Bone marrow (tissue), 2 donors: ENCODE results near the gene PBOV1.

Experiments used
- DNase-seq, 2 donors: peaks; one replicate each; lab custom pipeline; 2025; lab: John Stamatoyannopoulos, UW

PBOV1 gene

DNA sequence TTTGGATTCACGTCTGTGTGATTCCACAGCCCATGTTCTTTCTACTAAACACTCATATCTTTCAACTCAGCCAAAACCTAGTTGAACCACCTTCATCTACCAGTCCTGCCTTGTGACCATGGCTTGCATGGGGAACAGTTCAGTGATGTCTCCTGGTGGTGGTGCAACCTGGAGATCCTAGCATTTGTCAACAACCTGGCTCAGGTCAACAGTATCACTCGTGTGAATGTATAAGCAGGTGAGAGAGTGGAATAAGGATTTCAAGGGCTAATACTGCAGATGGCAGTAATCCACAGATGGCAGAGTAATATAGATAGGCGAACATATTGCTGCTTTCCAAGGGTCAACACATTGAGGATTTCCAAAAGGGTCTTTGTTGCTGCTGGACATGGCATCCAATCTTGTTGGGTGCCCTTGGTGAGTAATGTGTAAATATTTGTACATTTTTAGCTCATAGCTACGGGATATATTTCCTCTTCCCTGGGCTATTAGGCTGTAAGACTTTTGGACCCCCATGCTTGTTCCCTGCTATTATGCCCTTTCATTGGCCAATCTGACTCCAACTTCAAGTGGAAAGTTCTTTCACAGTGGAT lies 13.4 kb downstream of the PBOV1 start:
- DNase-seq: no peak

DNA sequence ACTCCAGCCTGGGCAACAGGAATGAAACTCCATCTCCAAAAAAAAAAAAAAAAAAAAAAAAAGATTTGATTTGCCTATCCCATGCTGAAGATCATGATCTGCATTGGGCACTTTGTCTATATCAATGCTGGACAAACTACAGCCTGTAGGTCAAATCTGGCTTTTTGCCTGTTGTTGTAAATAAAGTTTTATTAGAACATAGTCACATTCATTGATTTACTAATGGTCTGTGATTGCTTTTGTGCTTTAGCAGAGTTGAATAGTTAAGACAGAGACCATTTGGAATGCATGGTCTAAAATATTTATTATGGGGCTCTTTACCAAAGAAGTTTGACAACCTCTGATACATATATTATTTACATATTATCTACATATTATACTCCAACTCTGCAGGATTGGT lies 14.0 kb downstream of the PBOV1 start:
- no peak for DNase-seq

DNA sequence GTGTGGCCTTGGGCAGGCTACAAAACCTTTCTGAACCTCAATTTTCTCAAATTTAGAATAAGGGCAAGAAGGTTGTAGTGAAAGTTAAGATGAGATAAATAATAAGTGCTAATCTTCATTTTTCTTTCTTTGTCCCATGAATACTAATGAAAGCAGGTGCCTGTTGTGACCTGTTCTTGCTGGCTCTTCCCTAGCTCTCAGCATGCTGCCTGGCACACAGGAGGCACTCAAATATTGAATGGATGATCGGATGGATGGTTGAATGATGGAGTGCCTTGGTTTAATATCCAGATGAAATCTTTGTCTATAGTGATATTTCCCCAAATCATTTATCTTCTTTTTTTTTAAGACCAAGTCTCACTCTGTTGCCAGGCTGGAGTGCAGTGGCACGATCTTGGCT lies 15.0 kb downstream of the PBOV1 start:
- no peak for DNase-seq

- no peak for DNase-seq
Observed at GRCh38 chr6:138201836-138202235, 16.5 kb downstream of the PBOV1 start.

DNA sequence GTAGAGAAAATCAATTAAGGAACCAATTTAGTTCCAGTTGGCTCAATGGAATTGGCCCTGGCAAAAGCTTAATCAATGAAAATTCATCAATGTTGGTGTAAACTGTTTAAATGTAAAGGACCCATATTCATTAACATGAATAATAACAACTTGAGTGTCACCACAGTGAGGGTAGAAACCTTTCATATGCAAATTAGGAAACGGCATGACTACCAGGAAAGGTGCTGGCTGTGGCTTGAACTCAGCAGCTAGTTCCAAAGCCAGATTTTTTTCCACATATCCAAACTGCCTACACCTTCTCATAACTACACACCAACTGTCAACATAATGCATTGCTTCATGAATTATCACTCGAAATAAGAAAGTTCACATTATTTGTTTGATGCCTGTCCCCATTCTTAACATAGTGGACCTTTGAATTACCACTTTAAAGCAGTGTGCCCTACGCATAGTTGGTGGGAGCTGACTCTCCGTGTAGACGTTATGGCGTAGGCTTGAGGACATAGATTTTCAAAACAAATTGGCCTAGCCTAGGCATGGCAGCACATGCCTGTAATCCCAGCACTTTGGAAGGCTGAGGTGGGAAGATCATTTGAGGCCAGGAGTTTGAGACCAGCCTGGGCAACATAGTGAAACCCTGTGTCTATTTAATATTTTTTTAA lies 19.7 kb downstream of the PBOV1 start:
- DNase-seq: no peak

- no peak for DNase-seq
Observed at GRCh38 chr6:138197570-138197969, 20.7 kb downstream of the PBOV1 start.

- no peak for DNase-seq
Observed at GRCh38 chr6:138196122-138196738, 22.1 kb downstream of the PBOV1 start.

DNA sequence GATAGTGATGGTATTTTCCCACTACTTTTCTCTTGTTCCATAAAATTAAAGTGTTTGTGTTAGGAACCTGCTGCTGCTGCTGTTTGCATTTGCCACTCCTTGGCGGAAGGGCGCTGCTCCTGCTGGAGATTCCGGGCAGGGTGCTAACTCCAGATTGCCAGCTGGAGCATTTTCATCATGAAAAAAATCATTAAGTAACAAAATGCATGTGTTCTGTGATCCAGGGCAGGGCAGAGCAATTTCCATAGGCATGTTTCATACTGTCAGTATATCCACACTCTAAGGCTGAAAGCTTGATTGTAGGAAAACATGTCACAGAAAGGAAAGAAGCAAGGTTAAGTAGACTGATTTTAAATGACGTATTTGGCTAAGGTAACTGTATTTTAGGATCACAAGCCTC lies 24.0 kb downstream of the PBOV1 start:
- DNase-seq: no peak

GRCh38 chr6:138188278-138188941 lies 29.9 kb downstream of the PBOV1 start:
- DNase-seq: no peak

DNA sequence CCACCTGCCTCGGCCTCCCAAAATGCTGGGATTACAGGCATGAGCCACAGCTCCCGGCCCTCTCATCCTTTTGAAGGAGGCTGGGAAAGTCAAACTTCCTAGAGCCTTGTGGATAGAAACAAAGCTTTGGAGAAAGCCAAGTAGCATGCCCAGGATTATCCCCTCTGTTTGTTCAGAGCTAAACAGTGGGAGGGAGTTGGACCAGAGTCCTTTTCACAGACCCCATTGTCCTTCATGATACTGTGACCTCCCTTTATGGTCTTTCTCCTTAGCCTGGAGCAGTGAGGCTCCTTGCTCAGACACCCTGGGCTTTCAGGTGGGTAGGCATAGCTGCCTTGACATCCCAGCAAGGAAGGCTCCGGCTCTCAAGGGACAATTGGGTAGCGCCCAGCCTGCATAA lies 31.1 kb downstream of the PBOV1 start:
- DNase-seq: no peak

DNA sequence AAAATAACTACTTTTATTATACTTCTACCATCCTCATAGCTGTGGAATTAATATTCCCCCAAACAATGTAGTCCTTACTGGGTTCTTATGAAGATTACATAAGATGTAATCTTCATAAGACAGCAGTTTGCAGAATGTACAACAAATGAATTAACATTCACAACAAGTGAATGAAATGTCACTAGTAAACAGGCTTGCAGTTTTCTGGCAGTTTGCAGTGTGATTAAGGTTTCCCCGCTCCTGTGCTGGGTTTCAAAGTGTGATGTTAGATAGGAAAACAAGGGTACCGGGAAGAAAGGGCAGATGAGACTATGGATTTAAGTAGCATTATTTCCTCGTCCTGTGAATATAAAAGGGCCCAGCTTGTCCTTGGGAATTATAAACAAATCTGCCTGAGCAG lies 34.1 kb downstream of the PBOV1 start:
- DNase-seq: no peak

DNA sequence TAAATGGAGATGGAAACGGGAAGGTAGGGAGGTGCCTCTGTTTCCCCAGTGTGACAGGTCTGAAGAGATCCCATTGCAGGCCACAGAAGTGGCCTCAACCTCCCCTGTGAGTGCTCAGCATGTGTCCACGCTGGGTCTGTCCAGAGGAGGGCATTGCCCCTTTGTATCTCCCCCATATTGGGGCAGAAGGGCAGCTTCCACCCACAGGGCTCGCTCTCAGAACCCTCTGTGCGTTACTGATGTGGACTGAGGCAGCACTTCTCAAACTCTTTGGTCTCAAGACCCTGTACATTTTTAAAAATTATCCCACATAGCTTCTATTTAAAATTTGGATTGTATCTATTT lies 34.5 kb downstream of the PBOV1 start:
- no peak for DNase-seq

GRCh38 chr6:138182939-138183789 lies 35.1 kb downstream of the PBOV1 start:
- no peak for DNase-seq

- DNase-seq: no peak
Observed at GRCh38 chr6:138176652-138177232, 41.5 kb downstream of the PBOV1 start.

DNA sequence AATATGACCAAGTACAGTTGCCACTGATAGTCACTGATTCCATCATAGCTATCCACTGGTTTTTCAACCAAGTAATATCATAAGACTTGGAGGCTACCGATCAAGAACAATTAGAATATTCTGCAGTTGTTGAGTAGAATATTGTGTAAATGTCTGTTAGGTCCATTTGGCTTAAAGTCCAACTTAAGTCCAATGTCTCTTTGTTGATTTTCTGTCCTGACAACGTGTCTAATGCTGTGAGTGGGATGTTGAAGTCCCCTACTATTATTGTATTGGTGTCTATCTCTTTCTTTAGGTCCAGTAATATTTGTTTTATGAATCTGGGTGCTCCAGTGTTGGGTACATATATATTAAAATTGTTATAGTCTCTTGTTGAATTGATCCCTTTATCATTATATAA lies 42.7 kb downstream of the PBOV1 start:
- DNase-seq: no peak
